Stimulated activated CD8-positive, alpha-beta memory T cell treated with anti-CD3 and anti-CD28 coated beads, Interleukin-15, amount 100 ng/mL, for 4 hours (primary cell): ENCODE results near the gene UBXN2A.

Experiments used
- DNase-seq, 2 donors: peaks; one replicate each; pipeline ENCODE4 v3.0.0-alpha.2; 2020; ENCODE audit warnings: low read depth in 2 of 2

Gene UBXN2A, protein sequence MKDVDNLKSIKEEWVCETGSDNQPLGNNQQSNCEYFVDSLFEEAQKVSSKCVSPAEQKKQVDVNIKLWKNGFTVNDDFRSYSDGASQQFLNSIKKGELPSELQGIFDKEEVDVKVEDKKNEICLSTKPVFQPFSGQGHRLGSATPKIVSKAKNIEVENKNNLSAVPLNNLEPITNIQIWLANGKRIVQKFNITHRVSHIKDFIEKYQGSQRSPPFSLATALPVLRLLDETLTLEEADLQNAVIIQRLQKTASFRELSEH

DNA sequence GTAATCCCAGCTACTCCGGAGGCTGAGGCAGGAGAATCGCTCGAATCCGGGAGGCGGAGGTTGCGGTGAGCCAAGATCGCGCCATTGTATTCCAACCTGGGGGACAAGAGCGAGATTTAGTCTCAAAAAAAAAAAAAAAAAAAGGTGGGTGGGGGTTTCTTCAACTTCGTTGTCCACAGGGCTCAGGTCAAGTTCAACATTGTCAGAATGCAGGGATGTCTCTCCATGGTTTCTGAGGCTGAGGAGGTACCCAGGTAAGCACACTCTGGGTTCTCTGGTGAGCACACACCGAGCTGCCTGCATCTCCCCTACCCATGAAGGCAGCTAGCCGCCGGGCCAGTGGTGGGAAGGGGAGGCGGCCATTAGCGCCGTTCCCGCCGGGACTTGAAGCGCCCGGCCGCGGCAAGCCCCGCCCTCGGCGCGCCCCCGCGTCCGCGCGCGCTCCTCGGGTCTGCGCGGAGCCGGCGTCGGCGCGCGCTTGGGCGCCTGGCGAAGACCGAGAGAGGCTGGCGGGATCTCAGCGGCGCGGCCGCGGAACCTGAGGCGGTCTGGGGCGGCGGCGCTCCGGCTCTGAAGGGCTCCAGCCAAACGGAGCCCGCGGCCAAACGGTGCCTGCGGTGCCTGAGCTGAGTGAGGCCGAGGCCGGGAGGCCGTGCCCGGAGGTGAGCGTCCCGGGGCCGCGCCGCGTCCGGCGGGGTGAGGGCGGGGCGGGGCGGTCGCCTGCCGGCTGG lies at the start of gene UBXN2A:
Gene UBXN2A, plus strand, starts transcription at position 477 of the 731 bp plus-strand sequence. CDS start 17,852 bp downstream, outside the sequence.
- DNase-seq = peak; percentile 30 to 61

- DNase-seq = no peak
These were observed 40.1 kb upstream of the UBXN2A start for GRCh38 chr2:23900133-23900532.

DNA sequence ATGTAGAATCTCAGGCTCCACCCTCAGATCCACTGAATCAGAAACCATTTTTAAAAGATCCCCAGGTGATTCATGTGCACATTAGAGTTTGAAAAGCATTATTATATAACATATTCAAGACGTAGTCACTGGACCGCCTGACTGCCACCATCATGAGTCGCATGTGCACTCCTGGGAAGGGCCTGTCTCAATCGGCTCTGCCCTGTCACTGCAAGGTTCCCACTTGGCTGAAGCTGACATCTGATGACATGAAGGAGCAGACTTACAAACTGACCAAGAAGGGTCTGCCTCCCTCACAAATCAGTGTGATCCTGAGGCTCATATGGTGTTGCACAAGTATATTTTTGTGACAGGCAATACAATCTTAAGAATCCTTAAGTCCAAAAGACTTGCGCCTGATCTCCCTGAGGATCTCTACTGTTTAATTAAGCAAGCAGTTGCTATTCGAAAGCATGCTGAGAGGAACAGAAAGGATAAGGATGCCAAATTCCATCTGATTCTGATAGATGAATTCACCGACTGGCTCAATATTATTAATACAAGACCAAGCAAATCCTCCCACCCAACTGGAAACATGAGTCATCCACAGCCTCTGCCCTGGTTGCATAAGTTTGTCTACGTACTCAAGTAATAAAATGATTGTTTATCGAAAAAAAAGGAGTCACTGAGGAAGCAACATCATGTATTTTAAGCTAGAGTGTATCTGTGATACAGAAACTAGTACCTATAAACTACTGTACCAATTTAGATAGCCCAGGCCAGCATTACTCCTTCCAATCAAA lies 39.5 kb upstream of the UBXN2A start:
- no peak for DNase-seq

- no peak for DNase-seq
These were observed 38.1 kb upstream of the UBXN2A start for GRCh38 chr2:23901966-23902846.

DNA sequence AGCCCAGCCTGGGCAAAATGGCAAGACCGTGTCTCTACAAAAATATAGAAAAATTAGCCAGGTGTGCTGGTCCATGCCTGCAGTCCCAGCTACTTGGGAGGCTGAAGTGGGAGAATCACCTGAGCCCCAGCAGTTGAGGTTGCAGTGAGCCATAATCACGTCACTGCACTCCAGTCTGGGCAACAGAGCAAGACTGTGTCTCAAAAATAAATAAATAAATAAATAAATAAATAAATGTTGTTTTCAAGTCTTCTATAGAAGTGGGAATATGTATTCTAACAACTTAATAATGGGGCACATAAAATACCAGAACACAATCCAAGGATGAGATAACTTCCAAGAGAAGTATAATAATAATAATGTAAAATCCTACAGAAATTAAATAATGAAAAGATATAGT lies 37.2 kb upstream of the UBXN2A start:
- no peak for DNase-seq

DNA sequence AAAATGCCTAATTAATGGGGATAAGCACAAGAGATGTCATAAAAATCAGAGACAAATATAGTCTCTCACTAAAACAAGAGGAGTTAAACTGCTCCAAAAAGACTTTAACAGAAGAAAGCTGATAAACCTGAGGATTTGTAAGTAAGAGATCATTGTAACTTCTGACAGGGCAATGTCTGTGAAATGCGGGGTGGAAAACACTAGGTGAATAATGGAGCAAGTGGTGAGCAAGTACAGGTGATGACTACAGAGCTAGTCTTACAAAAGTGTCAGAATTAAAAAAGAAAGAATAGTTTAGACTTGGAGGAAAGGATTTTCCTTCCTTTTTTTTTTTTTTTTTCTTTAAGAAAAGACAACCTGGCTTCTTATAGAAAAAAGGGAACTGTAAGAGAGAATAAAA lies 36.0 kb upstream of the UBXN2A start:
- DNase-seq = no peak

GRCh38 chr2:23904692-23905091 lies 35.6 kb upstream of the UBXN2A start:
- DNase-seq = no peak

- DNase-seq = no peak
These were observed 35.1 kb upstream of the UBXN2A start for GRCh38 chr2:23905155-23905554.

GRCh38 chr2:23912054-23912453 lies 28.2 kb upstream of the UBXN2A start:
- no peak for DNase-seq

DNA sequence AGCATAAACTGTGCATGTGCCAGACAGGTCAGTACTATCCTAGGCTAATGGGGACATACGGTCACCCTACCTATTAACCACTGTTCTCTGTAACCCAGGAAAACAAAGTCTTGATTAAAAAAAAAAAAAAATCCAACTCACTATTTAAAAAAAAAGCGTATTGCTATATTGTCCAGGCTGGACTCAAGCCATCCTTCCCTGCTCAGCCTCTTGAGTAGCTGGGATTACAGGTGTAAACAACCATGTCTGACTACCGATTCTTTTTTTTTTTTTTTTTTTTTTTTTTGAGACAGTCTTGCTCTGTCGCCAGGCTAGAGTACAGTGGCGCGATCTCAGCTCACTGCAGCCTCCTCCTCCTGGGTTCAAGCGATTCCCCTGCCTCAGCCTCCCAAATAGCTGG lies 24.9 kb upstream of the UBXN2A start:
- no peak for DNase-seq

DNA sequence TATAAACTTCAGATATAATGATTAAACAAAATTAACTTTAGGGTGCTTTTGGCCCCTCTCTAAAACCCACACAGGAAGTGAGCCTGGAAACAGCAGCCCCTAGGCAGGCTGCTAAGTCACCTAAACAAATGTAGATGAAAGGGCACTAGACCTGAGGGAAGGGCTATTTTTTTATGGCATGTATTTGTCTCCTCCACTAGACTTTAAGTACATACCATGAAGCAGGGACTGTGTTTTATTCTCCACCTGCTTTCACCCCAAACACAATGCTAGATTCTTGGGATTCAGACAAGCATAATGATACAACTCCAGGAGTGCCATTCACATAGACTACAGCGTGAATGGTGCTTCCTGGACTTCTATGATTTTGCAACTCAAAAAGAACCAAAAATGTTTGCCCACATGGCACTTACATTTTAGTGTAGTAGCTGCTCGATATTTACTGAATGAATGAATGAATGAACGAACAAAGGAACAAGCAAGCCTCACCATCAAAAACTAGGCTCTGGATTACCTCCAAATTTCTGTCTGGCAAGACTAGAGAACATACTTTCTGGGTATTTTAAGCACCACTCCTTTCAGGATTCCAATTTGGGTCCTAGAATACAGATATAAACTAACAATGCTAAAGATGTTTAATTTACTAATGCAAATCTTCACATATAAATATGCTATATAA lies 23.4 kb upstream of the UBXN2A start:
- no peak for DNase-seq

GRCh38 chr2:23918837-23919489 lies 21.3 kb upstream of the UBXN2A start:
- no peak for DNase-seq

DNA sequence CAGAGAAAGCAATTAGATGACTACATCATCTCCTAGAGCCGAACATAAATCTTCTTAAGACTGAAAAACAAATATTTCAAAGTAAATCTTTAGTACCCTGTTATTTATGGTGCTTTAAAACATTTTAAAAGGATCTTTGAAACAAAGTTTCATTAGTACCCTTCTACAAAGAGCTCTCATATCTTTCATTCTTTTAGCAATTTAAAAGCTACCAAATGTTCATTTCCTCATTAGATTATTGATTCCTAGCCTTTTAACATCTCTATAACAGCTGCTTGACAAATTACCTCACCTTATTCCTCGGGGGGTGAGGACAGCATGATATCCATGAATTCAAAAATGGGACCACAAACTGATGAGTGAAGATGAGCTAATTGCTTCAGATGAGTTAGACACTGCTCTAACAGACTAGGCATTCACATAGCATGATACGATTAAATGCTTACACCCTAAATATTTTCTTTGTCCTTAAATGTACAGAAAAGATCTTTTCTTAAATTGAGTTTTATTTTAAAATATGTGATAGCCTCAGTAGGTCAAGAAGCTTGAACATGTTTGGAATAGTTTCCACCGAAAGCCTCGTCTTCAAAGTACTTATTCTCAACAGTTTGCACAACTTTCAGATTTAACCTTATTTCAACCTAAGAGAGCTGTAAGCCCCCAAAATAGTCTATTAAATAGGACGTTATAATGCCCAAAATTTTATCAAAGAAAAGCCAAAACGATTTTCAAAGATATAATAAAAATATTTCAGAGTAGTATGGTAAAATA lies 15.5 kb upstream of the UBXN2A start:
- no peak for DNase-seq

GRCh38 chr2:23925702-23926289 lies 14.5 kb upstream of the UBXN2A start:
- peak; percentile 26 to 34 for DNase-seq

GRCh38 chr2:23926290-23926749 lies 13.9 kb upstream of the UBXN2A start:
- DNase-seq = no peak

DNA sequence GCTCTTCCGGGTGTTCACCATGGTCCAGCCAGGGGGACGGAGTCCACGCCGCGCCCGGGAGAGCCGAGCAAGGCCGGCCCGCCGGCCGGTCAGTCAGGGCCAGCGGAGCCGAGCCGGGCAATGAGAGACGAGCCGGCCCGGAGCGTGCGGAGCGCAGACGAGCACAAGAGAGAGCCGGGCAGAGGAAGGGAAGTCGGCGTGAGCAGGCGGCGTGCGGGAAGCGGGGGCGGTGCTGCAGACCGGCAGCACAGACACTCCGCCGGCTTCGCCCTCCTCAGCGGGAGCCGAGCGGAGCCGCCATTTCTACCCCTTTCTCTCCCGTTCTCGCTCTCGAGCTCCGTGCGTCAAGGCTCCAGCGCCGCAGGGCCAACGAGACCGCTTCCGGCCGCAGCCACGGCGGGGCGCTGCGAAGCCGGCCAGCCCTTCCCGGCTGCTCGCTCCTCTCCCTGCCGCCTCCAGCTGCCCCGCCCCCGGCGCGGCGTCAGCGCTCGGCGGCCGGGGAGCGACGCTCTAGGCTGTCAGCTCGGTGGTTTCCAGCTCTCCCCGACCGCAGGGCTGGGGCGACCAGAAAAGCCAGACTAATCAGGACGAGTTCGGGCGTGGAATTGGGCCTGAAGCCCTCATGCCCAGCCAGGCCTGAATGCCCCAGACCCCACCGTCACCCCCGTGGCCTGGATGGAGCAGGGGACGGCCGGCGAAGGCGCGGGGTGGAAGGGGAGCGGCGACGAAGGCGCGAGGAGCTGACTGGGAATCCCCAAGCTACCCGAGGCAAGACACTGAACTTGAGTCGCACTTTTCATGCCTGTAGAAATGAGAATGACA lies 13.3 kb upstream of the UBXN2A start, which contains the start of gene ATAD2B:
Gene ATAD2B, minus strand, starts transcription at position 374 of the 822 bp plus-strand sequence. Its CDS starts 353 bp downstream, at position 21.
- peak; percentile 83 to 91 for DNase-seq

GRCh38 chr2:23934259-23934658 lies 6.0 kb upstream of the UBXN2A start:
- DNase-seq = no peak
